Measurements from ENCODE around the gene PRKCG. TPM values are rescaled to one million over a fixed set of nuclear protein-coding genes. Genes with fewer than 3 reads are reported as not detected.

PRKCG gene
- total and polyA plus RNA-seq, 8 donors, result 0.16 to 2.2 (median 0.28) TPM; not detected in 1

- intact Hi-C loops (cut with DNase I), result no loop called here
- FAIRE-seq (no peak), ATAC-seq (no peak), DNase-seq (no peak)
- no peaks in the 10 kb centered on the region for H3K27me3 ChIP-seq
- H3K9me3 ChIP-seq, result no peaks in the 10 kb centered on the region
- H3K4me1 ChIP-seq, result no peaks in the 10 kb centered on the region
- 72 to 84% methylated on average over 8 of the region's 8 CpGs for whole genome bisulfite sequencing, 2 donors
- TF ChIP-seq CTCF (IDR thresholded peaks at IDR 0.05), result no peak
- no peak overlapping the region for H3K4me3 ChIP-seq
- no peaks in the 10 kb centered on the region for H3K36me3 ChIP-seq
- no peak overlapping the region for H3K27ac ChIP-seq
Observed at GRCh38 chr19:53953383-53953782, 71.4 kb downstream of the PRKCG start.

Other genes with a start within 250 kb of the PRKCG start
- gene NLRP12, start 57.9 kb upstream of the PRKCG start, total RNA-seq, result under 1 TPM in 5 of 6 donors, not detected in 1; 0.08 to 0.81 (median 0.32) TPM
- under 1 TPM; 0.02 to 0.19 TPM for gene NLRP12, start 57.9 kb upstream of the PRKCG start, polyA plus RNA-seq
- 10 to 100 TPM; 21.5 to 57.6 (median 31.0) TPM for gene MYADM, start 14.3 kb upstream of the PRKCG start, total RNA-seq
- gene MYADM, start 14.3 kb upstream of the PRKCG start, polyA plus RNA-seq, result 10 to 100 TPM; 14.0 to 40.6 TPM
- gene CACNG7, start 27.1 kb downstream of the PRKCG start, total RNA-seq, result under 1 TPM in 2 of 6 donors, not detected in 4; 0.04 to 0.09 TPM
- under 1 TPM; 0.02 to 0.08 TPM for gene CACNG7, start 27.1 kb downstream of the PRKCG start, polyA plus RNA-seq
- under 1 TPM in 5 of 6 donors, not detected in 1; under 0.01 to 0.06 (median 0.03) TPM for gene CACNG8, start 80.7 kb downstream of the PRKCG start, total RNA-seq
- gene CACNG8, start 80.7 kb downstream of the PRKCG start, polyA plus RNA-seq, result under 1 TPM; 0.02 to 0.04 TPM
- gene CACNG6, start 109.4 kb downstream of the PRKCG start, total RNA-seq, result not detected
- gene CACNG6, start 109.4 kb downstream of the PRKCG start, polyA plus RNA-seq, result not detected
- not detected for gene VSTM1, start 181.7 kb downstream of the PRKCG start, total RNA-seq
- not detected for gene VSTM1, start 181.7 kb downstream of the PRKCG start, polyA plus RNA-seq
- gene TARM1, start 199.2 kb downstream of the PRKCG start, total RNA-seq, result not detected
- not detected for gene TARM1, start 199.2 kb downstream of the PRKCG start, polyA plus RNA-seq
- 1 to 10 TPM in 2 of 6 donors, under 1 TPM in 3, not detected in 1; 0.41 to 3.2 (median 0.84) TPM for gene OSCAR, start 218.6 kb downstream of the PRKCG start, total RNA-seq
- gene OSCAR, start 218.6 kb downstream of the PRKCG start, polyA plus RNA-seq, result 1 to 10 TPM; 1.0 to 1.1 TPM
- 10 to 100 TPM; 27.7 to 52.1 (median 45.1) TPM for gene NDUFA3, start 220.7 kb downstream of the PRKCG start, total RNA-seq
- gene NDUFA3, start 220.7 kb downstream of the PRKCG start, polyA plus RNA-seq, result 100 to 1,000 TPM; 107 to 166 TPM
- gene TFPT, start 233.5 kb downstream of the PRKCG start, total RNA-seq, result 1 to 10 TPM; 3.8 to 8.8 (median 5.0) TPM
- gene TFPT, start 233.5 kb downstream of the PRKCG start, polyA plus RNA-seq, result 10 to 100 TPM; 16.1 to 16.6 TPM
- gene PRPF31, start 233.6 kb downstream of the PRKCG start, total RNA-seq, result 10 to 100 TPM; 14.4 to 27.2 (median 19.5) TPM
- 10 to 100 TPM; 45.0 to 47.1 TPM for gene PRPF31, start 233.6 kb downstream of the PRKCG start, polyA plus RNA-seq

Data from pancreas (tissue), 10 donors.